Measurements from ENCODE around the gene FCGR3A. TPM values are rescaled to one million over a fixed set of nuclear protein-coding genes. Genes with fewer than 3 reads are reported as not detected.
A peak's percentile ranks its signal among the peaks of the same experiment; 100 is the strongest.
"Not testable (repeated sequence)": the region's sequence is repeated elsewhere in the genome, so short reads cannot be mapped to it uniquely, and the experiment has no call there.

Gene FCGR3A
- total RNA-seq, 1 donor from 2014 or later, result 3.4 TPM

GRCh38 chr1:161556990-161557389 lies 7.4 kb upstream of the FCGR3A start:
- not testable (repeated sequence) for DNase-seq

DNA sequence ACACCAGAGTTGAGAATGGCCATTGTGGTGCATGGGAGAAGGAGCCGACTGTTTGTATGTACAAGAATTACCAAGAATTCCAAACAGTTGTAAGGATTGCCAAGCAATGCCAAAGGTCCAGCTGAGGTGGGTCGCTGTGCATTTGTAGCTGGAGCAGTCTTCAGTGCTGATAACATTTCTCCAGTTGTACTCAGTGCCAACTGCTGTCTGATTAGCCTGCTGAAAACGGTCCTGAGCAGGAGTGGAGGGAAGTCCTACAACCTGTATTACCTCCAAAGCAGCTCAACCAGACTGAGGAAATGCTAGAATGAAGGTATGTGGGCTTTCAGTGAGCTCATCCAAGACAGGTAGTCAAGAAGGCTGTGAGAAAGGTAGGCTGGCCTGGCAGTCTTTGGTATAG lies 6.5 kb upstream of the FCGR3A start:
- DNase-seq, result not testable (repeated sequence)

DNA sequence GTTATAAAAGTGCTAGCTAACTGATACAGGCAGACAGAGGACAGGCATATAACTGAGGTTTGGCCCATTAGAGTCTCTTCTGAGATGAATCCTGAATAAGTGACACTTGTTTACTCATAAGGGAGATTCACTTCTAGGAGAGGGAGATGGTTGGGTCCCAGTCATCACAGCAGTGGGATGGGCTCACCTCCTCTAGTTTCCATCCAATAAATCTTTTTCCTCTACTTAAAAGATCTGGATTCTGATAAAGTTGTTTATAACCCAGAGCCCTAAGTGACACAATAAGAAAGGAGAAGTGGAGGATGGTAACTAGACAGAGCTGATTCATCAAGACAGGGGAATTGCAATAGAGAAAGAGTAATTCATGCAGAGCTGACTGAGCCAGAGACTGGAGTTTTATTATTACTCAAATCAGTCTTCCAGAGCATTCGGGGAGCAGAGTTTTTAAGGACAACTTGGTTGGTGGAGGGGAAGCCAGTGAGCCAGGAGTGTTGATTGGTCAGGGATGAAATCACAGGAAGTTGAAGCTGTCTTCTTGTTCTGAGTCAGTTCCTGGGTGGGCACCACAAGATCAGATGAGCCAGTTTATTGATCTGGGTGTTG lies 5.3 kb upstream of the FCGR3A start:
- DNase-seq, result not testable (repeated sequence)

- not testable (repeated sequence) for DNase-seq
Observed at GRCh38 chr1:161554340-161554739, 4.7 kb upstream of the FCGR3A start.

DNA sequence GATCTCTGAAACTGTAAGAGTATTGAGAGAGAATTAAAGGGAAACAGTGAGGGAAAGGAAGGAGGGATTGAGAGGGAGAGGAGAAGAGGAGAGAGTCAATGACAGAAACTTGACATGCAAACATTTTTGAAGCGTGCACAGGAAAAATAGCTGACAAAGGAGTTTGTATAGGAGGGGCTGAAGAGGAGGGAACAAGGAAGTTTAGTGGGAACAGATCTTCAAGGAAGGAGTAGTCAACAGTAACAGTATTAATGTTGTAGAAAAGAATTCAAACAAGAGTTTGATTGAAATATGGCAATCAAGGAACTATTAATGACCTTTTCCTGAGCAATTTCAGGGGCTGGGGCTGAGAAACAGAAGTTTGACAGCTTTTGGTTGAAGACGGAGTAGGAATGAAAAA lies 4.0 kb upstream of the FCGR3A start:
- DNase-seq, result not testable (repeated sequence)

DNA sequence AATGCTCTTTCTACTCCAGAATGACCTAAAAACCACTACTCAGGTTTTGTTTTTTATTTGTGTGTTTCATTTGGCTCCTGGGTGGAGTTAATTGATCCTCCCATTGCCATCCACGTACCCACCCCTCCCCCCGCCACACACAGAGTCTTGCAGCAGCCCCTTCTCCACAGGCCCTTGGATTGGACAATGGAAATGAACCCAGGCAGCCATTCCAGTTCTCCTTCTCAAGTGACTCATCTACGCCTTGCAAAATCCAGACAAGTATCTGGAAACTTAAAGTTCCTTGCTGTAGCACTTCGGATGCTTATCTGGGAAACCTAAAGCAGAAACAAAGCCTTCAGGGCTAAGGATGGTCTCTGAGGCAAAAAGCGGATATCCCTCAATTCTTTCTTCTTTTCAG lies 1.3 kb upstream of the FCGR3A start:
- not testable (repeated sequence) for DNase-seq

- not testable (repeated sequence) for DNase-seq
Observed at GRCh38 chr1:161548749-161549406, 740 bp downstream of the FCGR3A start.

DNA sequence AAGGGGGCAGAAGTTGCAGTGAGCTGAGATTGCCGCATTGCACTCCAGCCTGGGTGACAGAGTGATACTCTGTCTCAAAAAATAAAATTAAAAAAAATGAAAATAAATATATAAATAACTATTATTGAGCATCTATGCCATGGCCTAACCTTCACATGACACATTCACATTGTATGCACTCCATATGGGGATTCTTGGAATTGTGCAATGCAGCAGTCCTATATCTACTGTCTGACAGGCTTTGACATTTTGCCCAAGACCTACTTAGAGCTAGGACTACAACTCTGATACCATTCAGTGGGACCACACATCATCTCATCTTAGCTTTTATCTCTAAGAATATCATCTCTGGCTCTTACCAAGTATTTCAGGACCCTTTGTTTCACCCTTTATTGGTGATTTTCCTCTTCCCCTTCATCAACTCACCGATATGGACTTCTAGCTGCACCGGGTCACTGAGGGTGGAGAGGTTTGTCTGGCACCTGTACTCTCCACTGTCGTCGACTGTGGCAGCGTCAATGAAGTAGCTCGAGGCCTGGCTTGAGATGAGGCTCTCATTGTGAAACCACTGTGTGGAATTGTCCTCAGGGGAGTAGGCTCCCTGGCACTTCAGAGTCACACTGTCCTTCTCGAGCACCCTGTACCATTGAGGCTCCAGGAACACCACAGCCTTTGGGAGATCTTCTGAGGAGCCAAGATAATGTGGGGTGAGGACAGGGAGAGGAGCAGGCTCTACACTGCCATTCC lies 1.4 kb downstream of the FCGR3A start:
- not testable (repeated sequence) for DNase-seq

GRCh38 chr1:161545005-161545731 lies 4.5 kb downstream of the FCGR3A start:
- DNase-seq, result not testable (repeated sequence)

DNA sequence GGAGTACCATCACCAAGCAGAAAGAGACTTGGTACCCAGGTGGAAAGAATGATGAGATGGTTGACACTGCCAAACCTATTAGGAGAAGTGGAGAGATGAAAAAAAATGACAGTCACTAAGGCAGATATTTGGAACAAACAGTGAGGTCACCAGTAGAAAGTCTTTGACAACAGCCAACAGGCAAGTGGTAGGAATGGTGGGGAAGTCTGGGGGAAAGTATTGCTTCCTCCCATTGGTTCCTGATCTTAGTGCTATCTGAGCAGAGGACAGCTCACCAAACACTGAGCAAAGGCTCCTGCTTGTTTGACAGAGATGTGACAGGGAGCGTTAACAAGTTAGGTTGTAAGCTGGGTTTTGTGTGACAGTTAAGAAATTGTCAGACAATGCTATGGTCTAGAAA lies 6.5 kb downstream of the FCGR3A start:
- not testable (repeated sequence) for DNase-seq

DNA sequence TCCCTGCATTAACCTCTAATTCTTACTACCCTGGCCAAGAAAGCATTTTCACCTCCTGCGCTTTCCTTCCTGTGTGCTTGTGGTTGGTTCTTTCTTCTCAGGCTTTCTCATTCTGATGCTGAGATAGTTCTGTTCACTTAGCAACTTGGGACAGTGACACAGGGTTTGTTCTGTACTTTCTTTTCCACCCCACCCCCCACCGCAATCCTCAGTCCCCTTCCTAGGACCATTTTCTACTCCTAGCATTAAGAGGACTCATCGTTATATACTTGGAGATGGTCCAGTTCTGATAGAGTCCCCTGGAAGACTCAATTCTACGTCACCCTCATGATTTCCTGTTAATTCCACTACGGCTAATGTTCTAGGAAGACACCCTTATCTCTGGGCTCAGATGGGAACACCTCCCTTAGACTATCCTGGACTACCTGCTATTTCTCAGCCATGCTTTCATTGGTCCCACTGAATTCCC lies 7.5 kb downstream of the FCGR3A start:
- not testable (repeated sequence) for DNase-seq

- DNase-seq, result not testable (repeated sequence)
Observed at GRCh38 chr1:161540570-161540960, 9.1 kb downstream of the FCGR3A start.

DNA sequence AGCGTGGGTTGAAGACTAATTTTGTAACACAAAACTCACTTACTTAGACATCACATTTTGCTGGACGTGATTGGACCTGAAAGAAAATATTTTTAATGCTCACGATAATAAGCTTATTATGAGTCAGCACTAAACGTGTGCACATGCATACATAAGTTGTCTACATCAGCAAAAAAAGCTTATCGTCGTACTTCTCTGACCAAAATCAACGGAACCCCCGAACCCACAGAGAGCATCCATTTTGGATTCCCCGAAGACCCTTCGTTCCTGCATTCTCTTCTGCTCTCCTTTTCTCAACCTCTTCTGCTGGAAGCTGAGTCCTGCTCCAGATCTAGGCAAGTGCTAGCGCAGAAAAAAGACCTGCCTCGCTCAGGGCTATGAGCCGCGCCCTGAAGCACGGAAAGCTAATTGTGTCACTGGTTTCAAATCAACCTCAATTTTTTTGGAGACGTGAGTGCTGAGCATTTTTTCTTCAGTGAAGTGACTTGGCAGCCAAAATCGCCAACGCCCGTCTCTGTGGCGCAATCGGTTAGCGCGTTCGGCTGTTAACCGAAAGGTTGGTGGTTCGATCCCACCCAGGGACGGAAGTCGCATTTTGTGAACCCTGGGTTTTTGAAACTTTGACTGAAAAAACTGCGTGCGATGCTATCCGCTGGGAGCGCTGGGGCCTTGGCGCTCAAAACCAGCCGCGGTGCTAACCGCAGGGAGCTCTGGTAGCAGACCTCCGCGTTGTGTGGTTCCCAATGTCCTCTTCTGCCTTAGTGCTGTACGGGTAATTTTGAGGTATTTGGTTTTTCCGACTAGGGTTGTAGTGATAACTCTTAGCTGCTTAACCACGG lies 9.7 kb downstream of the FCGR3A start:
- DNase-seq, result peak; percentile 84

GRCh38 chr1:161538925-161539479 lies 10.6 kb downstream of the FCGR3A start:
- DNase-seq, result not testable (repeated sequence)

GRCh38 chr1:161537068-161537669 lies 12.4 kb downstream of the FCGR3A start:
- not testable (repeated sequence) for DNase-seq

- peak; percentile 30 for DNase-seq
Observed at GRCh38 chr1:161532644-161533567, 16.7 kb downstream of the FCGR3A start.

- peak; percentile 32 for DNase-seq
Observed at GRCh38 chr1:161531986-161532643, 17.5 kb downstream of the FCGR3A start.

DNA sequence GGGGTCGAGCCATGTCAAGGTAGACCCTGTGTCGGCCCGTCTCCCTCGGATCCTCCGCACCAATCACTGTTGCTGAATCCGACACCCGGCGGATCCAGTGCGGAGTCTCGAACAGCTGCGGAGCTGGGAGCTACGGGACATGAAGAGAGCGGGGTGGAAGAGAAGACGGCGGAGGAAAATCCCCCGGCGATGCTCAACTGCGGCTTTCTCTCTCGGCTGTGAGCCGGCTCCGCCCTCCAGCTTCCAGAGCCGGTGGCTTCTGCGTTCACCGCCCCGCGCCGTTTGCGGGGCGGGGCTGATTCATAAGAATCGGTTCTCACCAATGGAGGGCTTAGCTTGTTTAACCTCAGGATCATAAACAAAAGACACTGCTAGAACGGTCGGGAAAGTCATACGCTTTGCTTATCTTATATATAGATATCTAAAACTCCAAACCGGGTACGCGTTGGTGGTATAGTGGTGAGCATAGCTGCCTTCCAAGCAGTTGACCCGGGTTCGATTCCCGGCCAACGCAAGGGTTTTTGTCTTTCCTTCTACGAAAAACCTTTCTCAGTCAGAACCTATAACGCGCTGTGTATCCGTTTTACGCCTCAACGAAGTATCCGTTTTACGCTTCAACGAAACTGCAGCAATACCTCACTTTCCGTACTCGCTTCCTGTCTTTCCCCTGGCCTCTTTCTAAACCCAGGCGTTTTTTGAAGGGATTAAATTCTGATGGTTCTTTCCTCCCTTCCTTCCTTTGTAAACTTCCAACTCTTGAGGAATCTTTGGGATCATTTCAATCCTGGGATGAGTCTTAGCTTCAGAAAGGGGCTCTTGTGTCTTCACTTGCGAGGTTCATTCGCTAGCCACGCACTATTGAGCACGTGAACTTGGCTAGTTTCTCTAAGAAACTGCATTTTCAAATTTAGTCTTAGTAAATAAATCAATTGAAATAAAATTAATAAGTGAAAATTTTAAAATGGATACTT lies 18.7 kb downstream of the FCGR3A start:
- peak; percentile 96 for DNase-seq

Data from tongue (tissue), 2 donors.